Stimulated activated naive CD4-positive, alpha-beta T cell (primary cell): ENCODE data around the gene ZAR1.
A peak's percentile ranks its signal among the peaks of the same experiment; 100 is the strongest.
"Not testable (repeated sequence)": the region's sequence is repeated elsewhere in the genome, so short reads cannot be mapped to it uniquely, and the experiment has no call there.

ENCODE experiments used
- DNase-seq, 6 experiments: peaks; one replicate each; lab custom pipeline; 2025; lab: John Stamatoyannopoulos, UW

ZAR1 gene

GRCh38 chr4:48490012-48490679, at the start of gene ZAR1:
Gene ZAR1 (plus strand): TSS chr4:48490252. CDS start chr4:48490292, 40 bp downstream.
- no peak for DNase-seq

DNA sequence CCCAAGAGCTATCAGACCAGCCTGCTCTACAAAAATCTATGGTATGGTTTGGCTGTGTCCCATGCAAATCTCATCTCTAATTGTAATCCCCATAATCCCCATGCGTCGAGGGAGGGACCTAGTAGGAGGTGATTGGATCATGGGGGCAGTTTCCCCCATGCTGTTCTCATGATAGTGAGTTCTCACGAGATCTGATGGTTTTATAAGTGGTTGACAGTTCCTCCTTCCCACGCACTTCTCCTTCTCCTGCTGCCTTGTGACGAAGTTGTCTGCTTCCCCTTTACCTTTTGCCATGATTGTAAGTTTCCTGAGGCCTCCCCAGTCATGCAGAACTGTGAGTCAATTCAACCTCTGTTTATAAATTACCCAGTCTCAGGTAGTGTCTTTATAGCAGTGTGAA, 49.1 kb upstream of the ZAR1 start:
- DNase-seq: not testable (repeated sequence)

- peak in 1 of 6 experiments; percentile 17 for DNase-seq
Observed at GRCh38 chr4:48445704-48446103, 44.3 kb upstream of the ZAR1 start.

- no peak for DNase-seq
Observed at GRCh38 chr4:48446642-48447041, 43.4 kb upstream of the ZAR1 start.

DNA sequence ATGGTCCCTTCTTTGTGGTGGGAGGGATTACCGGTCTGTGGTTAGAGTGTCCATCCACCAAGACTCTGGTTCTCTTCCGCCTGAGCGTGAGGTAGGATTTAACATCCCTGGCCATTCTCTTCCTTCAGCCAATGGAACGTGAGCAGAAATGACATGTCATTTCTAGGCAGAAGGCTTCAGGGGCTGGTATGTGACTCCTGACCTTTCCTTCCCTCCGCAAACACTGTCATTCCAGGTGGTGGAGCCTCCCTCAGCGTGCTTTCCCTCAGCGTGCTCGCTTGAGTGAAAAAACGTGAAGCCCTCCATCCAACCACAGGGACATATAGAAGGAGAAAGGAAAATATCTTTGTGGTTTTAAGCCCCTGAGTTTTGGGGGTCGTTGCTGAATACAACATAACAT, 40.9 kb upstream of the ZAR1 start:
- no peak for DNase-seq

GRCh38 chr4:48450740-48451139, 39.3 kb upstream of the ZAR1 start:
- DNase-seq: no peak

DNA sequence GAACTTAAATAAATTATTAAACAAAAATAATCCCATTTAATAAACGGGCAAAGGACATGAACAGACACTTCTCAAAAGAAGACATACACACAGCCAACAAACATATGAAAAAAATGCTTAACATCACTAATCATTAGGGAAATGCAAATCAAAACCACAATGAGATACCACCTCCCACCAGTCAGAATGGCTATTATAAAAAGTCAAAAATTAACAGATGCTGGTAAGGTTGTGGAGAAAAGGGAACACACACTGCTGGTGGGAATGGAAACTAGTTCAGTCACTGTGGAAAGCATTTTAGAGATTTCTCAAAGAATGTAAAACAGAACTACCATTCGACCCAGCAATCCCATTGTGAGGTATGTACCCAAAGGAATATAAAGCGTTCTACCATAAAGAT, 38.4 kb upstream of the ZAR1 start:
- not testable (repeated sequence) for DNase-seq

DNA sequence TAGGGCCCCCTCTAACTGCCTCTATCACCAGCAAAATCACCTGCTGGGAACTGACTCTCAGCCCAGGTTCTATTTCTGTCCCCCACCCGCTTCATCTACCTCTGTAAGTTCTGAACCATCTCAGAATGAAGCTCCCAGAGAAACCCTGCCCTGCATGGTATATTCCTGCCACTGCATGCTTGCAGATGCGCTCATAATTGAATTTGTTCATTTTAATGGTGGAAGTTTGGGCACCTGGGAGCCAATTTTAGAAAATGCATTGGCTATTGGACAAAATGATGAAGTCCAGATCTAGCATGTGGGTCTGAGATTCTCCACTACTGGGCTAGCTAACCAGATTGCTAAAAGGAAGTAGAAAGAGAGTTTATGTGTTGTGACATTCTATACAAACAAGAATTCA, 35.5 kb upstream of the ZAR1 start:
- DNase-seq: no peak

- no peak for DNase-seq
Observed at GRCh38 chr4:48461000-48461399, 29.1 kb upstream of the ZAR1 start.

- no peak for DNase-seq
Observed at GRCh38 chr4:48462363-48462762, 27.7 kb upstream of the ZAR1 start.

GRCh38 chr4:48467442-48467841, 22.6 kb upstream of the ZAR1 start:
- no peak for DNase-seq

- no peak for DNase-seq
Observed at GRCh38 chr4:48467891-48468290, 22.2 kb upstream of the ZAR1 start.

GRCh38 chr4:48470137-48470536, 19.9 kb upstream of the ZAR1 start:
- DNase-seq: no peak

DNA sequence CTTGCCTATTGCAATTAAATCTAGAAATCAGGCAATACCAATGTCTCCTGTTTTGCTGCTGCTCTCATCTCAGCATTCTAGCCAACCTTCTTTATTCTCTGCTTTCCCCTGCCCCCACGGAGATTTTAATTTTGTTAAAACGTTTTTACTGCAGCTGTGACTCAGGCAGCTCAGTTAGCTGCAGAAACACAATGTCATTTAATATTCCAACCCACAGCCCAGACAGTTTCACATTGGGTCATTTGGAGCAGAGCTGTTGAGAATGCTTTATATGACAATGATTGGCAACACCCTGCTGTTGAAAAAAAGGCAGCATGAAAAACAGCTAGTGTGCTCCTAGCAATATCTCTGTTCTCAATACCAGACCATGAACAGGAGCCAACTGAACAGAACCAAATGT, 19.5 kb upstream of the ZAR1 start:
- DNase-seq: no peak

GRCh38 chr4:48472794-48473193, 17.3 kb upstream of the ZAR1 start:
- DNase-seq: no peak

- no peak for DNase-seq
Observed at GRCh38 chr4:48475770-48476169, 14.3 kb upstream of the ZAR1 start.

GRCh38 chr4:48478273-48478672, 11.8 kb upstream of the ZAR1 start:
- DNase-seq: no peak

DNA sequence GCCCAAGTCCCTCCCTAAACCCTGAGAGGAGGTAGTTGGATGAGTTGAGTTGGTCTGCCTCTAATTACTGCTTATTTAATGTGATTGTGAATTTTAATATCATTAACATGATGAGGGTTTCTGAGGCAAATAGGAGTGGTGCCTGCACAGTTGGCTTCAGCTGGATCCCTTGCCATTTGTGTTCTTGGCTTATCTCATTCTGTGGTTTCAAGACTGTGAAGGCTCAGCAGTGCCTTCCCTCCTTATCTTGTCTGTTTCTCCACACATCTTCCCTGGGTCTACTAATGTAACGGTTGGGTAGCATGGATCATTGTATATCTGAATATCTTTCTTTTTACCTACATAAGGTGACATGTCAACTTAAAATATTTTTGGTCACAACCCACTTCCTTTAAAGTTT, 8.5 kb upstream of the ZAR1 start:
- DNase-seq: no peak

GRCh38 chr4:48483006-48483776, 6.9 kb upstream of the ZAR1 start, which contains the start of gene SLC10A4:
Gene SLC10A4 (plus strand): TSS chr4:48483343. CDS start chr4:48483562, 219 bp downstream.
- DNase-seq: peak in 1 of 6 experiments; percentile 26

GRCh38 chr4:48483777-48484493, 6.1 kb upstream of the ZAR1 start:
- DNase-seq: peak in 1 of 6 experiments; percentile 12

GRCh38 chr4:48484494-48485168, 5.4 kb upstream of the ZAR1 start:
- DNase-seq: peak in 1 of 6 experiments; percentile 29

DNA sequence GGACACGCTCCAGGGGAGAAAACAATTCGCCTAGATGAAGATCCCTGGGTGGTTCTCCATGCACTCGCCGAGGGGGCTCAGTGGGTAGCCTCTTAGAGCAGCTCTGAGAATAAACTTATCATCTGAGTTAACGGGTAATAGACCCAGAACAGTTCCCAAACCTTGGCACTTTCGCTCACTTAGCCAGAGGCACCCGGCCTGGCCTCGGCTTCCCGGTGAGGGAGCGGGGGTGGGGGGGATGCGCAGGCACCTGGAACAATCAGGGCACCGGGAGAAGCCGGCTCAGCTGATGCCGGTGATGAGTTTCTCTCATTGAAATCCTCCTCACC, 405 bp upstream of the ZAR1 start:
- DNase-seq: no peak
